ENCODE results near the gene CRADD.

The CRADD gene

DNA sequence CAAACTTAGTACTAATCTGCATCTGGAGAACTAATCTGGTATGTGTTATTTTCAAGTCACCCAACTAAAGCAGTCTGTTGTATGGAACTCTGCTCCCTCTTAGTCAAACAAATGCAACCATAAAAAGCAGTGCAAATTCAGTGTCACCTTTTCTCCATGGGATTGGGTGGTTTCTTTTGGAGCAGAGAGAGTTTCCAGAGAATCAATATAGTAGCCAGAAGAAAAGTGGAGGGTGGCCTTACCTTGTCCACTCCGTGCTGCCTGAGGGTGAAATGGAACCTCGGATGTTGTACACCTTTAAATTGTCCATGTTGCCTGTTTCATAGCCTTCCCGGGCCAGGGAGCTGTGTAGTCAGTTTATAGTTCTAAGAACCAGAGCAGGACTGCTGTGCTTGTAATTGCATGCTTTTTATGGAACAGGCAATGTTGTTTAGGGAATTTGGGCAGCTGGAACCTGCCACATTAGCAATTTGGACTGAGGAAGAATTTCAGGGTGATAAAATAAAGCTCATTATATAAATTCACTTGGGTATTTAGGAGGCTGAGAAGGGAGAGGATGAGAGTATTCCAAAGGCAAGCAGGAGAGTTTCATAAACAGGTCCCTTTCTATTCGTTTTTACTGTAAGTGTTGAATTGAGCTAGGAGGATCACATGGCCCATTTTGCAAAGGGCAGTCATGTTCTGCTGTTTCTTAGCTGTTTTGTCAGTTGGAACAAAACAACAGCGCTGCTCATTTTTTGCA, 60.5 kb downstream of the CRADD start:
- Histone ChIP-seq H3K9me3 (ENCODE audit: control insufficient read depth, insufficient read depth, low read depth, low read length) (no peaks in the 10 kb centered on the region), H3K36me3 (ENCODE audit: control insufficient read depth, insufficient read depth, low read length) (no peaks in the 10 kb centered on the region), H3K9ac (ENCODE audit: low read length) (no peak overlapping the region), H3K4me3 (ENCODE audit: low read depth, low read length) (no peak overlapping the region), H3K27me3 (ENCODE audit: control insufficient read depth, insufficient read depth, low read length) (no peaks in the 10 kb centered on the region), H3K27ac (ENCODE audit: low read depth, low read length) (no peak overlapping the region), H3K4me1 (ENCODE audit: control insufficient read depth, insufficient read depth, low read length) (peaks cover 24% of the 10 kb centered on the region)

DNA sequence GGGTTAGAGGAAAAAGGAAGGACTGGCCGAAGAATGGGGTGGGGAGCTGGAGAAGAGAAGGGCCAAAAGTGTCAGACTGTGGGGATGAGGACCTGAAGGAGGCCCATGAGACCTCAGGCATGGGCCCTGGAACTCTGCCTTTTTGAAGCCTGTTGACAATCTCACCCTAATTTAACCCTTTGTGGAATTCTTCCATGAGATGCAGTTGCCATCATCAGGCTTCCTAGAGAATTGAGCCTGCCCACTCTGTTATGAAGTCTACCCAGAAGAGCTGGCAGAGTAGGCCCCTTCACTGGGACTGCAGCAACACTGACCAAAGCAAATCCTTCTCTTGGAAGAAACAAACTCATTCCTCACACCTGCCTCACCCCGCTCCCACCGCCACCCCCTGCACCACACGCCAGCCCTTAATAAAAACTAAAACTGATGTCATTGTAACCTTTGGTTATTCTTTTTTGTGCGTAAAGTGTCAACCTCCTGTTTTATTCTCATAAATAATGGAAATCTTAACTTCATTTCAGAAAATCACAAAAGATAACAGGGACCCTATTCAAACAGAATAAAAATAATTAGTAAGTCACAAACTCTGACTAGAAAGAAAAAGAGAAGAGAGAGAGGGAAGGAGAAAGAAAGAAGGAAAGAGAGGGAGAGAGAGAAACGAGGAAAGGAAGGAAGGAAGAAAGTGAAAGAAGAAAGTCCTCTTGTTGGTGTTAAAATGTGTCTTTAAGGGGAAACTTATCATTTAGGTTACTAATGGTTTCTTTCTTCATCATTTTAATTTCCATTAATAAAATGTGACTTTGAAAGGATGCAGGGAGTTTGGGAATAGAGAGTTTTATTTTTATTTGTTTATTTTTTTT, 61.3 kb downstream of the CRADD start:
- H3K9me3 ChIP-seq (ENCODE audit: control insufficient read depth, insufficient read depth, low read depth, low read length): no peaks in the 10 kb centered on the region
- no peak overlapping the region for H3K9ac ChIP-seq (ENCODE audit: low read length)
- no peaks in the 10 kb centered on the region for H3K36me3 ChIP-seq (ENCODE audit: control insufficient read depth, insufficient read depth, low read length)
- no peaks in the 10 kb centered on the region for H3K27me3 ChIP-seq (ENCODE audit: control insufficient read depth, insufficient read depth, low read length)
- no peak overlapping the region for H3K4me3 ChIP-seq (ENCODE audit: low read depth, low read length)
- H3K27ac ChIP-seq (ENCODE audit: low read depth, low read length): no peak overlapping the region
- peaks cover 30% of the 10 kb centered on the region for H3K4me1 ChIP-seq (ENCODE audit: control insufficient read depth, insufficient read depth, low read length)

DNA sequence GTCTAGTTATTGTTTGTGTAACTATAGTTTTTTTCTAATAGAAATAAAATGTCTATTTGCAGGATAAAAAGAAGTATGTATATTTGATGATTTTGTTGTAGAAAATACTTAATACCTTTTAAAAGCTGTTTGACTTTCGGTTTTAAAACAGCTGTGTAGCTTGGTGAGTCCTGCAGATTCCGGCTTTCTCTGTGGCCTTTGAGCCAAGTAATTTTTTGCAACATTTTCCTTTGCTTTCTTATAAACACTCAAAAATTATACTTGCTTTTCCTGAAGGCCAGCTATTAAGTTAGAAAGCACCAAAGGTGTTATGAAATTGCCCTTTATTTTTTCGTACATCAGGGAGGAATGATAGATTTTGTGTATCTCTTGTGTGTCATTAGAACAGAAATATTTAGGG, 63.6 kb downstream of the CRADD start:
- Histone ChIP-seq H3K4me1 (ENCODE audit: control insufficient read depth, insufficient read depth, low read length) (peaks cover 39% of the 10 kb centered on the region), H3K27me3 (ENCODE audit: control insufficient read depth, insufficient read depth, low read length) (no peaks in the 10 kb centered on the region), H3K27ac (ENCODE audit: low read depth, low read length) (peak overlapping the region; percentile 98; the same call in 1 of the 2 replicates), H3K4me3 (ENCODE audit: low read depth, low read length) (0 out of 2 replicates have a peak overlapping the region, but pooled peaks have one; percentile 68), H3K9ac (ENCODE audit: low read length) (peak overlapping the region; percentile 74), H3K36me3 (ENCODE audit: control insufficient read depth, insufficient read depth, low read length) (no peaks in the 10 kb centered on the region), H3K9me3 (ENCODE audit: control insufficient read depth, insufficient read depth, low read depth, low read length) (no peaks in the 10 kb centered on the region)

DNA sequence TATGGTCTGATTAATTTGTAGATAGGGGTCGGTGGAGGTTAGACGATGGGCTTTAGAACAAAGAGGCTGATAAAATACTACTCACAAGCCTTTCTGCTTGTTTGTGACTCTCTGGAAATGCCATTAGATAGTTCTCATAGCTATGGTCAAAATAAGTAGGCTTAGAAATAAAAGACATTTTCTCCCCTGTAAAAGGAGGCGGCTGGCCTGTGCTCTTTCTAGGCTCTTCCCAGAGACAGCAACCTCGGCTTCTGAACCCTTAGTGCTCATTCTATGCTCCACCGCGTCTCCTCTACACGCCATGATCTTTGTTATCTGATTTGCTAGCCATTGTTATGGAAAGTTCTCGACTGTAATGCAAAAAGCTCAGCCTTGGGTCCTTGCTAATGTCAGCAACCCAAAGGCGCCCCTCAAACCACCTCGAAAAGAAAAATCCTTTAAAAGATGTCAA, 64.5 kb downstream of the CRADD start:
- H3K9me3 ChIP-seq (ENCODE audit: control insufficient read depth, insufficient read depth, low read depth, low read length): no peaks in the 10 kb centered on the region
- peak overlapping the region; percentile 68 for H3K4me3 ChIP-seq (ENCODE audit: low read depth, low read length)
- peaks cover 39% of the 10 kb centered on the region for H3K4me1 ChIP-seq (ENCODE audit: control insufficient read depth, insufficient read depth, low read length)
- peak overlapping the region; percentile 98 for H3K27ac ChIP-seq (ENCODE audit: low read depth, low read length)
- H3K36me3 ChIP-seq (ENCODE audit: control insufficient read depth, insufficient read depth, low read length): no peaks in the 10 kb centered on the region
- H3K27me3 ChIP-seq (ENCODE audit: control insufficient read depth, insufficient read depth, low read length): no peaks in the 10 kb centered on the region
- peak overlapping the region; percentile 74 for H3K9ac ChIP-seq (ENCODE audit: low read length)

DNA sequence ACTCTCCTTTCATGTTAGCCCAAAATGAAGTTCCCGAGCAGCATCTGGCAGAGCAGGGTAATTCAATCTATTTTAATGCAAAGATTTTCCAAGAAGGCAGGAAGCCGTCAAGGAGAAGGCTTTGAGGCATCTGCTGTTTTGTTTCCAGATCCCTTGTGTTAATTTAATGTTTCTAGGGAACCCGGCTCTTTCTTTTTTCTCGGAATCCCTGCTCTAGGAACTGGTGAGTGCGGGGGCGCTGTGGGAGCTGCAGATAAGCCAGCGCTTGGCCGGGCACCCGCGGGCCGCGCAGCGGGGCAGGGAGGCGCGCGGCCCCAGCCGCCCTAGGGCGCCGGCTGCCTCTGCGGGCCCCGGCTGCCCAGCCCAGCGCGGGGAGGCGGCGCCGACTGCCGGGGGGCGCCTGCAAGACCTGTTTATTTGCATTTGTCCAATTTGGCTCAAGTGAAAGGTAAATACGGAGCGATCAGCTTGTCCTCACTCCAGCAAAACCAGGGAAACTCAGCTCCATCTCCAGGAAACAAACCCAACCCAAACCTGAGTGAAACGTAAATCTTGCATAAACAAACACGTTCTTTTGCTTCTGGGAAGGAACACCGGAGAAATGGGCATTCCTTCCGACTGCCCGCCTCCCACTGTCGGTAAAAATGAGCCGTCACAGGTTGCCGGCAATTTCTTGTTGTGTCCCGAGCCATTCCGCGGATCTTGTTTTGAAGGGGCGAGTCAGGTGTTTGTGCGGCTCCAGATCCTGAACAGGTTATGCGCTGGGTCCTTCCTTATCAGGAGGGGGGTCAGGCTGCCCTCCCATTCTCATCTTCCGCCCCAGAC, 65.1 kb downstream of the CRADD start:
- Histone ChIP-seq H3K4me1 (ENCODE audit: control insufficient read depth, insufficient read depth, low read length) (peaks cover 39% of the 10 kb centered on the region), H3K27ac (ENCODE audit: low read depth, low read length) (peak overlapping the region; percentile 86), H3K36me3 (ENCODE audit: control insufficient read depth, insufficient read depth, low read length) (no peaks in the 10 kb centered on the region), H3K9me3 (ENCODE audit: control insufficient read depth, insufficient read depth, low read depth, low read length) (no peaks in the 10 kb centered on the region), H3K9ac (ENCODE audit: low read length) (peak overlapping the region; percentile 74), H3K4me3 (ENCODE audit: low read depth, low read length) (peak overlapping the region; percentile 68), H3K27me3 (ENCODE audit: control insufficient read depth, insufficient read depth, low read length) (no peaks in the 10 kb centered on the region)

DNA sequence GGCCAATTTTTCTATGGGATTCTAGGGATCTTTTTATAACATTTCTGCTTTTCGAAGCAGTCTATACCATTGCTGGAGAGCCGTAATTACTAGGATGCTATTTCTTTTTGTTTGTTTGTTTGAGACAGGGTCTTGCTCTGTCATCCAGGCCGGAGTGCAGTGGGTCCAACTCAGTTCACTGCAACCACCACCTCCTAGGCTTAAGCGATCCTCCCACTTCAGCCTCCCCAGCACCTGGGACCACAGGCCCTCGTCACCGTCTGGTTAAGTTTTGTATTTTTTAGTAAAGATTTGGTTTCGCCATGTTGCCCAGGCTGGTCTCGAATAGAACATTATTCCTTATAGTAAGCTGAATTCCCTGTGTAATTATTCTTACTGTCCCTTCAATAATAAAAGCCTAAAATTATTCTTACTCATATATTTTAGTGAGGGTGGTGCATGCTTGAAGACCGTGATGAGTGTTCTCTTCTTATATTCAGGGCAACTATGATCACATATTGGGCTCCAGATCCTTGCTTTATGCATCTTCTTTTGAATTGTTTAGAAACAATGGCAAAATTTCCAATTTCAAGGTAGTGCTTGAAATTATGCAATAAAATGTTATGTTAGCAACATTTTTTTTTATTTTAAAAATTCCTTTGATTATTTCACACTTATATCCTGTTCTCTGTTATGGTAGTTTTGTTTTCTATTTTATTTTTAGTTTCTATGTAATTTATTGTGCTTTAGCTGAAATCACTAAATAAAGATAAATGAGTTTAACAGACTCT, 66.2 kb downstream of the CRADD start:
- Histone ChIP-seq H3K4me3 (ENCODE audit: low read depth, low read length) (peak overlapping the region; percentile 68), H3K4me1 (ENCODE audit: control insufficient read depth, insufficient read depth, low read length) (peaks cover 31% of the 10 kb centered on the region), H3K36me3 (ENCODE audit: control insufficient read depth, insufficient read depth, low read length) (no peaks in the 10 kb centered on the region), H3K27ac (ENCODE audit: low read depth, low read length) (peak overlapping the region; percentile 86), H3K27me3 (ENCODE audit: control insufficient read depth, insufficient read depth, low read length) (no peaks in the 10 kb centered on the region), H3K9ac (ENCODE audit: low read length) (peak overlapping the region; percentile 27), H3K9me3 (ENCODE audit: control insufficient read depth, insufficient read depth, low read depth, low read length) (no peaks in the 10 kb centered on the region)

DNA sequence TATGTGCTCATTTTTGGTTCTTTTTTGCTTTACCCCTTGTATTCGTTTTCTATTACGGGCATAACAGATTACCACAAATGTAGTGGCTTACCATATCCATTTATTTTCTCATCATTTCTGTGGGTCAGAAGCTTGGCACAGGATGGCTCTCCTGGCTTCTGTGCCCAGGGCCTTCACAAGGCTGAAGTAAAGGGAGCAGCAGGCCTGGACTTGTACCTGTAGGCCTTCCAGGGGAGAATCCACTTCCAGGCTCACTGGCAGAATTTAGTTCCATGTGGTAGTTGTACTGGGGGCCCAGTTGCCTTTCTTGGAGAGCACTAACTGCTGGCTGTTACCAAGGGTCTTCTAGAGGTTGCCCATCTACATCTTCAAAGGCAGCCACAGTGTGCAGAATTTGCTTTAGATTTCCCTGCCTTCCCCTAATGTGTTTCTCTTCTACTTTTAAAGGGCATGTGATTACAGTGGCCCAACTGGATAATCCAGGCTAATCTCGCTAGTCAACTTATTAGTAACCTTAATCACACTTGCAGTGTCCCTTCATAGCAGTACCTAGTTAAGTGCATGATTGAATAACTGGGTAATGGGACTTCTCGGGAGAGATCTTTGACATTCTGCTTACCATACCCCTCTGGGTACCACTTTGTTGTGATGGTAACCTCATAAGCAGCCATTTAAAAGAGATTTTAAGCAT, 67.0 kb downstream of the CRADD start:
- no peak overlapping the region for H3K9ac ChIP-seq (ENCODE audit: low read length)
- H3K27me3 ChIP-seq (ENCODE audit: control insufficient read depth, insufficient read depth, low read length): no peaks in the 10 kb centered on the region
- no peaks in the 10 kb centered on the region for H3K36me3 ChIP-seq (ENCODE audit: control insufficient read depth, insufficient read depth, low read length)
- no peak overlapping the region for H3K27ac ChIP-seq (ENCODE audit: low read depth, low read length)
- H3K4me3 ChIP-seq (ENCODE audit: low read depth, low read length): no peak overlapping the region
- H3K9me3 ChIP-seq (ENCODE audit: control insufficient read depth, insufficient read depth, low read depth, low read length): no peaks in the 10 kb centered on the region
- peaks cover 31% of the 10 kb centered on the region for H3K4me1 ChIP-seq (ENCODE audit: control insufficient read depth, insufficient read depth, low read length)

DNA sequence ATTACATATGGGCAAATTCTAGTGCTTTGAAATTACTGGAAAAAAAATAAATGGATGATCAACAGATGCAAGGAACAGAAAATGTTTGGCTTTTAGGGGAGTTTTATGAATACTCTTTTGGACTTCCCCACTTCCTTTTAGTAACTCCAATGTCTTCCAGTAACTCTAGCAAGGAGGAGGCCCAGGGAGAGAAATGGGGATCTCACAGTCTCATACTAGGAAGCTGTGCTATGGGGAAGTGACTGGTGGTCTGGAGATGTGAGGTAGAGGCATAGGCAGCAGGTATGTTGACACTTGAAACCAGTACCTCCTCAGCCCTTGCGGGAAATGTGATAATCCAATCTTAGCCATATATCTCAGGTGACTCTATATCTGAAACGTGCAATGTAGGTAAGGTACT, 68.1 kb downstream of the CRADD start:
- Histone ChIP-seq H3K4me3 (ENCODE audit: low read depth, low read length) (no peak overlapping the region), H3K36me3 (ENCODE audit: control insufficient read depth, insufficient read depth, low read length) (no peaks in the 10 kb centered on the region), H3K9ac (ENCODE audit: low read length) (no peak overlapping the region), H3K4me1 (ENCODE audit: control insufficient read depth, insufficient read depth, low read length) (peaks cover 28% of the 10 kb centered on the region), H3K27me3 (ENCODE audit: control insufficient read depth, insufficient read depth, low read length) (no peaks in the 10 kb centered on the region), H3K9me3 (ENCODE audit: control insufficient read depth, insufficient read depth, low read depth, low read length) (no peaks in the 10 kb centered on the region), H3K27ac (ENCODE audit: low read depth, low read length) (no peak overlapping the region)

DNA sequence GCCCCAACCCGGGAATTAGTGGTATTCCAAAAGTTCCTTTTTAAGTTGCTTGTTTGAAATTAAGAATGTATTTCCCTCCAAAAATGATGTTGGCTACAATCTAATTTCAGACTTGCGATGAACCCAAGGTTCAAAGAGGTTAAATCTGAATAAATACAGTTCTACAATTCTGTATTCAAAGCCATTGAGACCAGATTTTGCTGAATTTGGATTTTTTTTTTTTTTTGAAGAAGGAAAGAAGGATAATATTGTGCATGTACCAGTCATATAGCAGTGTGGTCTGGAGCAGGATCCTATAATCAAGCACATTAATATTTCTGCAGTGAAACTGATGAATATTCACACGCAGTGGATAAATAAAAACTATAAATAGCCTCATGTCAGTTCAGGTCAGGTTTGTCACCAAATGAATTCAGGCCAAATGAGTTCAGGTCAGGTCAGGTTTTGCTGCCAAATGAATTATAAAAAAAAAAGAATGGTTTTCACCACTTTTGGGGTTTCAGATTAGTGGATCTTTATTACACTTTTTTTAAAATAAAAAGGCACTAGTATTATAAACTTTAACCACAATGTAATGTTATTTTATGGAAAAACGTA, 69.5 kb downstream of the CRADD start:
- Histone ChIP-seq H3K27ac (ENCODE audit: low read depth, low read length) (no peak overlapping the region), H3K27me3 (ENCODE audit: control insufficient read depth, insufficient read depth, low read length) (no peaks in the 10 kb centered on the region), H3K9ac (ENCODE audit: low read length) (no peak overlapping the region), H3K4me1 (ENCODE audit: control insufficient read depth, insufficient read depth, low read length) (peaks cover 14% of the 10 kb centered on the region), H3K36me3 (ENCODE audit: control insufficient read depth, insufficient read depth, low read length) (no peaks in the 10 kb centered on the region), H3K9me3 (ENCODE audit: control insufficient read depth, insufficient read depth, low read depth, low read length) (no peaks in the 10 kb centered on the region), H3K4me3 (ENCODE audit: low read depth, low read length) (no peak overlapping the region)
